Suprapubic skin (tissue), 4 donors: ENCODE measurements around the gene CALY. TPM values are rescaled to one million over a fixed set of nuclear protein-coding genes. Genes with fewer than 3 reads are reported as not detected.

ENCODE experiments used
- DNase-seq, 2 donors: peaks; one replicate each; pipeline ENCODE4 v3.0.0-alpha.2; 2019; ENCODE audit warnings: low spot score in 2 of 2
- H3K27ac ChIP-seq: fragments of 200-600 bp; sonication (generic); one replicate; pipeline ENCODE4 v1.5.1; 2019
- H3K27me3 ChIP-seq: fragments of 200-600 bp; sonication (generic); one replicate; pipeline ENCODE4 v1.5.1; 2019
- H3K36me3 ChIP-seq: fragments of 200-600 bp; sonication (generic); one replicate; pipeline ENCODE4 v1.5.1; 2019
- H3K4me1 ChIP-seq: fragments of 200-600 bp; sonication (generic); one replicate; pipeline ENCODE4 v1.5.1; 2019
- H3K4me3 ChIP-seq: fragments of 200-600 bp; sonication (generic); one replicate; pipeline ENCODE4 v1.5.1; 2019; ENCODE audit warnings: mild to moderate bottlenecking
- H3K9me3 ChIP-seq: fragments of 200-600 bp; sonication (generic); one replicate; pipeline ENCODE4 v1.5.1; 2019
- EP300 ChIP-seq: sonication (generic); formaldehyde crosslinking; IDR thresholded peaks from one replicate; pipeline ENCODE4 v1.6.1; 2017; ENCODE audit warnings: antibody characterized with exemption
- POLR2A ChIP-seq, 2 donors: fragments of 450-650 bp; IDR thresholded peaks; one replicate each; pipeline ENCODE4 v1.6.1; 2017; ENCODE audit warnings: antibody characterized with exemption in 2 of 2, mild to moderate bottlenecking in 2 of 2, moderate library complexity in 2 of 2
- POLR2AphosphoS5 ChIP-seq, 3 donors: sonication (generic); formaldehyde crosslinking; IDR thresholded peaks; one replicate each; pipeline ENCODE4 v1.6.1; 2017; ENCODE audit warnings: antibody characterized with exemption in 3 of 3
- WGBS: methylation state at CpG from one replicate; pipeline ENCODE4 v1.1.5; 2018; 5-methylcytosine and 5-hydroxymethylcytosine counted together
- total RNA-seq, 4 donors: library from RNA; depleted of rRNA; stranded (reverse); fragments of >200 nt; gene quantifications; one replicate each; pipeline ENCODE4 v1.1.0, GENCODE V29; 2016
- TF ChIP-seq, protein P1 (sequence below), 2 donors: fragments of 200-600 bp in 1 of 2; fragments of 450-650 bp in 1 of 2; sonication (generic) in 1 of 2; IDR thresholded peaks; one replicate each; pipeline ENCODE4 v1.5.1; 2016 to 2019; ENCODE audit warnings: antibody characterized with exemption in 2 of 2, mild to moderate bottlenecking in 1 of 2, moderate library complexity in 1 of 2

CALY gene
- total RNA-seq, 4 donors from 2014 or later: 0.30 TPM; not detected in 3

DNA sequence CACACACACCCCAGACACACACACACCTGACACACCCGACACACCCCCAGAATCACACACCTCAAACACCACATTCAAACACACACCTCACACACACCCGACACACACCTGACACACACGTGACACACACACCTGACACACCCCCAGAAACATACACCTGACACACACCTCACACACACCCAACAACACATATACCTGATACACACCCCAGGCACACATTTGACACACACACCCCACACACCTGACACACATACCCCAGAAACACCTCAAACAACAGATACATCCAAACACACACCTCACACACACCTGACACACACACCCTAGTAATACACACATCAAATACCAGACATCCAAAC is 652 bp upstream of the CALY start:
- Histone ChIP-seq H3K27ac (no peak overlapping the region), H3K27me3 (peaks cover 85% of the 10 kb centered on the region), H3K9me3 (no peaks in the 10 kb centered on the region), H3K4me1 (peaks cover 23% of the 10 kb centered on the region), H3K4me3 (no peak overlapping the region), H3K36me3 (no peaks in the 10 kb centered on the region)
- no peak for TF ChIP-seq POLR2AphosphoS5 (IDR thresholded peaks at IDR 0.05)
- TF ChIP-seq, protein P1, sequence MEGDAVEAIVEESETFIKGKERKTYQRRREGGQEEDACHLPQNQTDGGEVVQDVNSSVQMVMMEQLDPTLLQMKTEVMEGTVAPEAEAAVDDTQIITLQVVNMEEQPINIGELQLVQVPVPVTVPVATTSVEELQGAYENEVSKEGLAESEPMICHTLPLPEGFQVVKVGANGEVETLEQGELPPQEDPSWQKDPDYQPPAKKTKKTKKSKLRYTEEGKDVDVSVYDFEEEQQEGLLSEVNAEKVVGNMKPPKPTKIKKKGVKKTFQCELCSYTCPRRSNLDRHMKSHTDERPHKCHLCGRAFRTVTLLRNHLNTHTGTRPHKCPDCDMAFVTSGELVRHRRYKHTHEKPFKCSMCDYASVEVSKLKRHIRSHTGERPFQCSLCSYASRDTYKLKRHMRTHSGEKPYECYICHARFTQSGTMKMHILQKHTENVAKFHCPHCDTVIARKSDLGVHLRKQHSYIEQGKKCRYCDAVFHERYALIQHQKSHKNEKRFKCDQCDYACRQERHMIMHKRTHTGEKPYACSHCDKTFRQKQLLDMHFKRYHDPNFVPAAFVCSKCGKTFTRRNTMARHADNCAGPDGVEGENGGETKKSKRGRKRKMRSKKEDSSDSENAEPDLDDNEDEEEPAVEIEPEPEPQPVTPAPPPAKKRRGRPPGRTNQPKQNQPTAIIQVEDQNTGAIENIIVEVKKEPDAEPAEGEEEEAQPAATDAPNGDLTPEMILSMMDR (IDR thresholded peaks at IDR 0.05): no peak
- no peak for TF ChIP-seq POLR2A (IDR thresholded peaks at IDR 0.05)
- TF ChIP-seq EP300: no peak
- 87% methylated on average over 3 of the region's 3 CpGs for WGBS
- no peak for DNase-seq

DNA sequence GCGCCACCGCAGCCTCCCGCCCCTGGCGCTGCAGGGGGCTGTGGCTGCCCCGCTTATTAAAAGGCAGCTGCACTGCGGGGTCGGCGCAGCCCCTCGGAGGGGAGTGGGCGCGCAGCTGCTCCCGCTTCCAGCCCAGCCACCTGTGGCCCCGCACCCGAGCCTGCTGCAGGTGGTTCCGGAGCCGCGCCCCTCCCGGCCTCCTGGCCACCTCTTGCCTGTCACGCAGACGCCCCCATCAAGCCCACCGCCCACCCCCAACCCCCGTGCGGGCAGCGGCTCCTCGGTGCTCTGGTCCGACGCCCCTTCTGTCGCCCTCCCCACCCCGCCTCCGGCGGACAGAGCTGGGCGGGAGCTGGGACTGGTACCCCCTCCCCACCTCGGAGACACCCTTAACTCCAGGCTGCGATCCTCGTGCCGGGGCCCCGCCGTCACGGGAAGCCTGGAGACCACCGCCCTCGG is 549 bp downstream of the CALY start:
- no peak overlapping the region for H3K27ac ChIP-seq
- WGBS: 3% methylated on average over 7 of the region's 41 CpGs
- H3K27me3 ChIP-seq: peaks cover 85% of the 10 kb centered on the region
- DNase-seq: no peak
- peak overlapping the region; percentile 38 for H3K4me3 ChIP-seq
- H3K4me1 ChIP-seq: peaks cover 23% of the 10 kb centered on the region
- no peak for TF ChIP-seq POLR2A (IDR thresholded peaks at IDR 0.05)
- no peak for TF ChIP-seq POLR2AphosphoS5 (IDR thresholded peaks at IDR 0.05)
- no peak for TF ChIP-seq EP300
- TF ChIP-seq, protein P1 (IDR thresholded peaks at IDR 0.05): no peak
- H3K36me3 ChIP-seq: no peaks in the 10 kb centered on the region
- no peaks in the 10 kb centered on the region for H3K9me3 ChIP-seq

- WGBS: no CpG with 5 or more reads among the region's 75 CpGs
- Histone ChIP-seq H3K27me3 (peaks cover 84% of the 10 kb centered on the region), H3K27ac (no peak overlapping the region), H3K4me1 (peaks cover 23% of the 10 kb centered on the region), H3K4me3 (peak overlapping the region; percentile 38), H3K9me3 (no peaks in the 10 kb centered on the region), H3K36me3 (no peaks in the 10 kb centered on the region)
- TF ChIP-seq POLR2A (IDR thresholded peaks at IDR 0.05): no peak
- TF ChIP-seq EP300: no peak
- TF ChIP-seq, protein P1 (IDR thresholded peaks at IDR 0.05): no peak
- no peak for TF ChIP-seq POLR2AphosphoS5 (IDR thresholded peaks at IDR 0.05)
- DNase-seq: no peak
These were observed 1.2 kb downstream of the CALY start for GRCh38 chr10:133335246-133336117.

GRCh38 chr10:133334503-133335245 is 2.0 kb downstream of the CALY start:
- H3K9me3 ChIP-seq: no peaks in the 10 kb centered on the region
- H3K4me3 ChIP-seq: peak overlapping the region; percentile 38
- no peak for TF ChIP-seq EP300
- no peak for TF ChIP-seq POLR2A (IDR thresholded peaks at IDR 0.05)
- no peak for TF ChIP-seq POLR2AphosphoS5 (IDR thresholded peaks at IDR 0.05)
- TF ChIP-seq, protein P1 (IDR thresholded peaks at IDR 0.05): no peak
- peaks cover 27% of the 10 kb centered on the region for H3K4me1 ChIP-seq
- H3K36me3 ChIP-seq: no peaks in the 10 kb centered on the region
- WGBS: 38% methylated on average over 18 of the region's 51 CpGs
- peaks cover 76% of the 10 kb centered on the region for H3K27me3 ChIP-seq
- H3K27ac ChIP-seq: no peak overlapping the region
- no peak for DNase-seq
